CD4-positive, alpha-beta T cell treated with Interleukin-10 for 1 hour (primary cell): ENCODE measurements around the gene UMAD1.
A peak's percentile ranks its signal among the peaks of the same experiment; 100 is the strongest.
"Not testable (repeated sequence)": the region's sequence is repeated elsewhere in the genome, so short reads cannot be mapped to it uniquely, and the experiment has no call there.

Experiments
- DNase-seq: peaks from one replicate; pipeline ENCODE4 v3.0.0-alpha.2; 2020

UMAD1 gene

DNA sequence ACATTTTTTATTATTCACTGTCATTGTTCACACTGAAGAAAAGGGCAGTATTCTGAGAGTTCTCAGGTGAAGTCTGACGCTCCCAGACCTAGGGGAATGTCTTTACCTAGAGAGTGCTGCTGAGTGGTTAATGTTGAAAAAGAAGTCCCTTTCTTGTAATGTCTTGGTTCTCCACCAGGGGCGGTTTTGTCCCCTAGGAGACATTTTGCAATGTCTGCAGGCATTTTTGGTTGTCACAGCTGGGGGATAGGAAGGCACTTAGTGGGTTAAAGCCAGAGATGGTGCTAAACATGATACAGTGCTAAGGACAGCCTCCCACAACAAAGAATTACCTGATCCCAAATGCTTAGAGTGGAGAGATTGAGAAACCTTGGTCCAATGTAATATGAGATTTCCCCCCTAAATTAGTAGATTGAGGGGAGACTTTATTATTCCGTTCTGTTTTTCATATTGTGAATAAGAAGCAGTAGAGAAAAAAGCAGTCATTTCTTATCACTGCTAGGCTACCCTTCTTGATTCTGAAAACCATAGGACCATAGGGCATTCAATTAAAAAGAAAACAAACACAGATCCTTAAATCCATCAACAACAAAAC, 13.1 kb downstream of the UMAD1 start:
- peak; percentile 50 for DNase-seq

DNA sequence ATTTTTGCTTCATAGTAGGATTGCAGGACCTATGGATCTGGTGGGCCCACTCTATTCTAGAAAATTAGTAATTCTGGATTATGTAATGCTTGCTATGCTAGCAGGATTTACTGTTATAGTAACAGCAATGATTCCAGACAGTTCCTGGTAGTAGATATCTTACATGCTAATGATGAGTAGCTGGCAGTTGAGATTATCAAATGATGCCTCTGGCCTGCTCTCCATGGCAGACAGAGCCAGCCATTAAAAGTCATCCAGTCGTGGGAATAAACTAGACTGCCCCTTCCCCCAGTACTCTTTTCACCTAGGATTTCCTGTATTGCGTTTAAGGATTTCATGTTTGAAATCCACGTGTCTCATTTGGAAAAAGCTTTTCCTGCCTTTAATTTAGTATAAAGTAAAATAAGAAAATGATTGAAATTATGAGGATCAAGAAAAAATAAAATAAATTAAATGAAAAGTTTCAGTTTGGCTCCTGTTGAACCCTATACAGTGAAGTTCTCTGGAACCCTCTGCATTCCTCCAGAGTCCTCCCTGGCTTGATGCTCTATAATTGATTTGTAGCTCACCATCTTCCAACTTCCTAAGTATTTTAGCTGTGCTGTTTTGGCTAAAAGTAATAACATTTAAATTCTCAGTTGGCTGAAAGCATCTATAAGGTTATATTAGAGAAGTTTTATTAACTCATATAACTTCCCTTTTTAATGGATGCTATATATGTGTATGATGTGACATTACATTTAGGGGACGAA, 14.6 kb downstream of the UMAD1 start:
- no peak for DNase-seq

DNA sequence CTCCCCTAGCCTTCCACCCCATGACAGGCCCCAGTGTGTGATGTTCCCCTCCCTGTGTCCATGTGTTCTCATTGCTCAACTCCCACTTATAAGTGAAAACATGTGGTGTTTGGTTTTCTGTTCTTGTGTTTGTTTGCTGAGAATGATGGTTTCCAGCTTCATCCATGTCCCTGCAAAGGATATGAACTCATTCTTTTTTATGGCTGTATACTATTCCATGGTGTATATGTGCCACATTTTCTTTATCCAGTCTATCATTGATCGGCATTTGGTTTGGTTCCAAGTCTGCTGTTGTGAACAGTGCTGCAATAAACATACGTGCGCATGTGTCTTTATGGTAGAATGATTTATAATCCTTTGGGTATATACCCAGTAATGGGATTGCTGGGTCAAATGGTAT, 15.9 kb downstream of the UMAD1 start:
- DNase-seq, result not testable (repeated sequence)

DNA sequence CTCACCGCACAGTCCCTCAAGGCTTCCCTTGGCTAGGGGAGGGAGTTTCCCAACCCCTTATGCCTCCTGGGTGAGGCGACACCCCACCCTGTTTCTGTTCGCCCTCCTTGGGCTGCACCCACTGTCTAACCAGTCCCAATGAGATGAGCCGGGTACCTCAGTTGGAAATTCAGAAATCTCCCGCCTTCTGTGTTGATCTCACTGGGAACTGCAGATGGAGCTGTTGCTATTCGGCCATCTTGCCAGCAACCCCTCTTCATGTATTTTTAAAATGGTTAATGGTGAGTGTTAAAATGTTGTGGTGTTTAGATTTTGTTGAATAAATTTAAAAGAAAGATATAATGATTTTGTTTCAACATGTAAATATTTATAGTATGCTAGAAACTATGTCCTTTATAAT, 22.0 kb downstream of the UMAD1 start:
- no peak for DNase-seq

GRCh38 chr7:7664291-7664690, 23.7 kb downstream of the UMAD1 start:
- DNase-seq, result no peak

DNA sequence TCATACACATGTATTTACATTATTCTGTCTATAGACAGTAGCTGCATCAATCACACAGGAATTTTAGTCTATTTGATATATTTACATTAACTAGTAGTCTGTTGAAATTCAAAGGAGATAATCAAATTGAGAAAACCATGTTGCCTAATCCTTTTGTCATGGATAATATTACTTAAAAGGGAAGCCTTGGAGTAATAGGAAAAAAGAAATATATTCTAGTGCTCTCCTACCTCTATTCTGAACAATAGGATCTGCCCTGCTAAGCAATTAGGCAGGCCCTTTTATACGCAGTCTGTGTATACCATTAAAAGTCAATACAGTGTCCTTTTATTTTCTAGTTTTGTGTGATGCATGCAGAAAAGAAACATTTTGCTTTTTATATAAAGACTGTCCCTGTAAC, 24.5 kb downstream of the UMAD1 start:
- no peak for DNase-seq

DNA sequence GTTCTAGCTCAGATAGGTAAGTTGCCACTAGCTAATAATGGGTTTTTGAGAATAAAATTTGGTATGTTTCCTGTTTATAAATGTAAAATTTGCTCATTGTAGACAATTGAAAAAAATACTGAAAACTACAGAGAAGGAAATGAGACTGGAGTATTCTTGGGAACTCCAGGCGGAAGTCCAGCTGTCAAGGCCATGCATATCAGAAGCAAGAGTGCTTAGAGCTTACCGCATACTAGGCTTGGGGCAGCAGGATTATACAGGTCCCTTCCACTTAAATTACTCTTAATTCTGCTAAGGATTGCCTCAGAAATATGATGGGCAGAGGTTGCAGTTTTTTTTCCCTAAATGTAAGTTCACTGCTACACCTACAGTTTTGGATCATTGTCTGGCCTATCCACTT, 26.6 kb downstream of the UMAD1 start:
- no peak for DNase-seq

DNA sequence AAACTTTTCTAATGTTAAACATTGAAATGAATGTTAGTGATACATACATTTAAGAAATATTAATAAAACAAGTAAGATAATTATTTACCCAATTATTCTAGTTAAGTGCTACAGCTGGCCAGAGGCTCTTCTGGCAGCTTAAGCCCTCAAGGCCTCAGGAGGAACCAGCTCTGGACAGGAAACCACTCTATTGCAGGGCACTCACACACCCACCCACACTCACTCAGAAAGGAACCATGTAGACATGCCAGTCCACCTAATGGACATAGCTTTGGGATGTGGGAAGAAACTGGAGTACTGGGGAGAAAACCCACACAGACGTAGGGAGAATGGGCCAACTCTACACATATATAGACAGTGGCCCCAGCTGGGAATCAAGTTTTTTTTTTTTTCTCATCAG, 28.2 kb downstream of the UMAD1 start:
- DNase-seq, result no peak

GRCh38 chr7:7670490-7670889, 29.9 kb downstream of the UMAD1 start:
- no peak for DNase-seq

DNA sequence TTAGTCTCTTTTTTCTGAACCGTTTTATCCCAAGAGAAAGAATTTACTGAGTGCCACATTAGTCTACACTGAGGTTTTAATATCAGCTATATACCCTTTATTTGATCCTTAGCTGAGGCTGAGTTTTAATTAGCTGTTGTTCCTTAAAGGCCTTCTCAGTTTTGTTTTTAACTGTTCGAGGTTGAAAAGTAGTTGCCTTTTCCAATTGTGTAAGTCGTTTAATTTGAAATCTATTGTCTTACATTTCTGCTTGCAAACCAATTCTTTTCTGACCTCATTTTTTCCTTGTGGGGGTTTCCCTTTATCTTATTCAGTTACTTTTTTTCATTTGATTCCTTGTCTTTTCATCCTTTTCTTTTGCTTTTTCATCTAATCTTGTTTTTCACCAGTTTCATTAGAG, 30.8 kb downstream of the UMAD1 start:
- no peak for DNase-seq

GRCh38 chr7:7672545-7673239, 32.1 kb downstream of the UMAD1 start:
- no peak for DNase-seq

GRCh38 chr7:7673240-7673550, 32.6 kb downstream of the UMAD1 start:
- no peak for DNase-seq

GRCh38 chr7:7675686-7676085, 35.1 kb downstream of the UMAD1 start:
- DNase-seq, result no peak

DNA sequence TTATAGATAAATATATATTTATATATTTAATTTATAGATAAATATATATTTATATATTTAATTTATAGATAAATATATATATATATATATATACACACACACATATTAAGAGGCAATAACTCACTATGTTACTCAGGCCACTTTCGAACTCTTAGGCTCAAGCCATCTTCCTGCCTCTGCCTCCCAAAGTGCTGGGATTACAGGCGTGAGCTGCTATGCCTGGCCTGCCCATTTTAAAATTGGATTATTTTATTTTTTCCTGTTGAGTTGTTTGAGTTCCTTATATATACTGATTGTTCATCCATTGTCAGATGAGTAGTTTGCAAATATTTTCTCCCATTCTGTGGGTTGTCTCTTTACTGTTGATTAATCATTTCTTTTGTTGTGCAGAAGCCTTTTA, 39.1 kb downstream of the UMAD1 start:
- DNase-seq, result not testable (repeated sequence)

DNA sequence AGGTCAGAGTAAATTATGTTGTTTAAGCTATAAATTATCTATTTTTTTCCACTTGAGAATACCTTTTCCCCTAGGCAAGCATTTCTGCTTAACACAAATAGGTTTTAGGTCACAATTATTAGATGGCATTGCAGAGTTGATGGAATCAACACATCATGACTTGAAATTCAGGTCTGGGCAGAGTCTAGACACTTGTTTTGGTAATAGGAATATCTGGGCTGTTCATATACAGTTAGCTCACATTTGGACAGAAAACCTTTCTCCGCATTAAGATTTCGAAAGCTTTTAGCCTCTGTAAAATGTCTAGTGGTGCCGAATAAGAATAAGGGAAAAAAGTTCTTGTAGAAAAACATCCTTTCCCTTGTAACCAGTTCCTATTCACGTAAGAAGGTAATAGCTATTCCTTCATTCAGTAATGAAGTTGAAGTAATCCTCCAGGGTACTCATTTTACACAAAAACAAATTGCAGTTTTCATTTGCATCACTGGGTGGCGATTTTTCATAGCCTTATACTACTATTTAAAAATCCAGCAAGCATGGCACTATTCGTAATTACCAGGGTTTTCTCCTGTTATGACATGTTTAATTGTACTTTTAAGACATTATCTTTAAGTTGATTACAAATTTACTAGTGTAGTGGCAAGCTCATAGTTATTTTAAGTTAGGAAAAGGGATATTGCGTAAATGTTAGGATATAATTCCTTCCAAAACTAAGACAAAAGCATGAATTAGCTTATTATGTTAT, 40.8 kb downstream of the UMAD1 start:
- DNase-seq, result peak; percentile 76

- no peak for DNase-seq
These were observed 41.4 kb downstream of the UMAD1 start for GRCh38 chr7:7681936-7682329.

GRCh38 chr7:7682861-7683260, 42.3 kb downstream of the UMAD1 start:
- DNase-seq, result no peak

GRCh38 chr7:7686811-7687508, 46.4 kb downstream of the UMAD1 start:
- no peak for DNase-seq

- DNase-seq, result no peak
These were observed 47.2 kb downstream of the UMAD1 start for GRCh38 chr7:7687800-7688199.

GRCh38 chr7:7688310-7688709, 47.8 kb downstream of the UMAD1 start:
- no peak for DNase-seq

DNA sequence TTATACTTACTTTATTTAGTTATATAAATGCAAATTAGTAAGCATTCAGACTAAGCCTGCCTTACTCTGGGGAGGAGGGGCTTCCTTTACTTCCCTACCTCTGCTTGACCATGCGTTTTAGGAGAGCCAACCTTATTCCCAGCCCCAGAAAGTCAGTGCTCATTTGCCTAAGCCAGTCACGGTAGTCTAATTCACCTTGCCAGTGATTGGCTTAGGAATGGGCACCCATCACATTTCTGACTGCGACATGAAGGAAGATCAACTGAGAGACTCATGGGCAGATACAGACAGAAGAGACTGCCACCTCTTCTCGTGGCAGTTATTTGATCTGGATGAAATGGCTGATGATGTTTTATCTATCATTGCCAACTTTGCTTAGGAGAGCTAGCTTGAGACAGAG, 48.4 kb downstream of the UMAD1 start:
- DNase-seq, result no peak

GRCh38 chr7:7693881-7694280, 53.3 kb downstream of the UMAD1 start:
- no peak for DNase-seq

DNA sequence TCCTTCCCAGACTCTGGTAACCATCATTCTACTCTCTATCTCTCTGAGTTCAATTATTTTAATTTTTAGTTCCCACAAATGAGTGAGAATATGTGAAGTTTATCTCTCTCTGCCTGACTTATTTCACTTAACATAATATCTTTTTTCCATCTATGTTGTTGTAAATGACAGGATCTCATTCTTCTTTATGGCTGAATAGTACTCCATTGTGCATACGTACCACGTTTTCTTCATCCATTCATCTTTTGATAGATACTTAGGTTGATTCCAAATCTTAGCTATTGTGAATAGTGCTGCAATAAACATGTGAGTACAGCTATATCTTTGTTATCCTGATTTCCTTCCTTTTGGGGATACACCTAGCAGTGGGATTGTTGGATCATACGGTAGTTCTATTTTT, 54.0 kb downstream of the UMAD1 start:
- DNase-seq, result no peak
